Heart left ventricle (tissue), 16 donors: ENCODE measurements around the gene NRP1. TPM values are rescaled to one million over a fixed set of nuclear protein-coding genes. Genes with fewer than 3 reads are reported as not detected.

Experiments used
- ATAC-seq, 4 donors: fragments of 200-7000 bp; cut with Tn5 transposase; one replicate each; pipeline ENCODE4 v1.9.1; 2020 to 2022; ENCODE audit warnings: moderate library complexity in 4 of 4, mild to moderate bottlenecking in 3 of 4, moderate number of reproducible peaks in 1 of 4
- DNase-seq, 5 donors: peaks; one replicate each; pipeline ENCODE4 v3.0.0-alpha.2; 2020
- H3K27ac ChIP-seq, 12 donors: fragments of 200-600 bp; sonication (generic) in 4 of 12; one replicate each; pipeline versions ENCODE4 v1.5.0 to v1.8.0; 2016 to 2022; ENCODE audit warnings: mild to moderate bottlenecking in 2 of 12
- H3K27me3 ChIP-seq, 9 donors: fragments of 200-600 bp; sonication (generic) in 2 of 9; one replicate each; pipeline versions ENCODE4 v1.5.1 to v1.8.0; 2016 to 2022; ENCODE audit warnings: mild to moderate bottlenecking in 3 of 9
- H3K36me3 ChIP-seq, 9 donors: fragments of 200-600 bp; sonication (generic) in 2 of 9; one replicate each; pipeline versions ENCODE4 v1.5.0 to v1.8.0; 2018 to 2022; ENCODE audit warnings: mild to moderate bottlenecking in 2 of 9
- H3K4me1 ChIP-seq, 12 donors: fragments of 200-600 bp; sonication (generic) in 4 of 12; one replicate each; pipeline versions ENCODE4 v1.5.0 to v1.8.0; 2016 to 2022; ENCODE audit warnings: mild to moderate bottlenecking in 3 of 12
- H3K4me3 ChIP-seq, 12 donors: fragments of 200-600 bp; sonication (generic) in 4 of 12; one replicate each; pipeline versions ENCODE4 v1.5.0 to v1.8.0; 2017 to 2022; ENCODE audit warnings: mild to moderate bottlenecking in 9 of 12, moderate library complexity in 4 of 12
- H3K9me3 ChIP-seq, 12 donors: fragments of 200-600 bp; sonication (generic) in 4 of 12; one replicate each; pipeline versions ENCODE4 v1.5.0 to v1.8.0; 2016 to 2022; ENCODE audit warnings: mild to moderate bottlenecking in 1 of 12
- CTCF ChIP-seq, 12 donors: fragments of 200-600 bp; sonication (generic) in 4 of 12; IDR thresholded peaks; one replicate each; pipeline versions ENCODE4 v1.5.0 to v1.8.0; 2018 to 2022; ENCODE audit warnings: antibody characterized with exemption in 12 of 12, mild to moderate bottlenecking in 5 of 12
- POLR2A ChIP-seq, 2 donors: fragments of 450-650 bp; IDR thresholded peaks; one replicate each; pipeline ENCODE4 v1.6.1; 2017; ENCODE audit warnings: antibody characterized with exemption in 2 of 2, mild to moderate bottlenecking in 2 of 2, moderate library complexity in 2 of 2
- WGBS, 4 donors: extraction: QIAGEN DNeasy Blood & Tissue Kit in 2 of 4; methylation state at CpG; one replicate each; pipeline versions ENCODE4 v1.1.5 to v1.1.7; 2013 to 2018; 5-methylcytosine and 5-hydroxymethylcytosine counted together
- intact Hi-C, 10 donors: fragments of 100-400 bp; cut with DNase I; formaldehyde crosslinking; loops; one replicate each; pipeline versions ENCODE4 v1.11.1 to v1.14.2; 2022
- polyA plus RNA-seq, 2 donors: library from polyadenylated mRNA; stranded (reverse); fragments of 200-250 nt; gene quantifications; one replicate each; pipeline ENCODE4 v1.2.3, GENCODE V29; 2013
- total RNA-seq, 9 donors: library from RNA; depleted of rRNA in 2 of 9; stranded (reverse); fragments of >200 nt in 2 of 9; fragmentation: NEBNext Ultra II Directional in 3 of 9; extraction: Animal tissue kit (Norgen Biotek cat#: 25700) in 3 of 9; gene quantifications; one replicate each; pipeline versions ENCODE4 v1.1.0 to v1.2.4, GENCODE V29; 2016 to 2023
- donor health status: ischemic (EF 13 %, LVEDD 7.1; RV severe dilation, severe dysfunction).
- donor health status: healthy with polysubstance abuse.
- donor health status: DM: no; HTN: yes; CAD: no.
- donor health status: DM: no; HTN: no; CAD: no.
- donor health status: ischemic (EF 25% LVEDD 6.9; RV normal size, moderate dysfunction).
- donor health status: ischemic (EF 25% LVEDD 5.7; RV mildly dilated, moderate dysfunction).
- donor health status: healthy.
- donor health status: DM: yes; HTN: yes; CAD: no.
- donor health status: ischemic (EF 35%, LVEDD 5.7; RV mildly dilated, moderate dysfunction).
- donor health status: nonischemic (EF 11% LVEDD 7.7; RV severe dilation, severe dysfunction).
- donor health status: DM: yes; HTN: yes; CAD: no.
- donor health status: PGD.
- donor health status: ischemic (EF 29% LVEDD 5.4; RV normal size, mild dysfunction).
- donor health status: nonischemic (EF 23%, LVEDD 6.1; RV moderate dilation, normal function).

Gene NRP1
- total and polyA plus RNA-seq, 11 donors: 47.1 to 279 (median 152) TPM

- no peak for DNase-seq
- H3K4me3 ChIP-seq: no peak overlapping the region
- no peaks in the 10 kb centered on the region for H3K36me3 ChIP-seq
- intact Hi-C loops: no loop called here
- peak overlapping the region in 1 of 12 donors; percentile 32 for H3K27ac ChIP-seq
- H3K27me3 ChIP-seq: no peaks in the 10 kb centered on the region
- WGBS, 4 donors: 53 to 75% (median 64%) methylated on average over 1 of the region's 1 CpG
- peaks cover 0 to 31% (median 0%) of the 10 kb centered on the region in 12 donors for H3K4me1 ChIP-seq
- no peak for ATAC-seq
- H3K9me3 ChIP-seq: no peaks in the 10 kb centered on the region
- TF ChIP-seq POLR2A (IDR thresholded peaks at IDR 0.05) (no peak), CTCF (IDR thresholded peaks at IDR 0.05) (no peak)
These were observed 197.7 kb downstream of the NRP1 start for GRCh38 chr10:33136781-33137180.

- TF ChIP-seq POLR2A (IDR thresholded peaks at IDR 0.05): no peak
- TF ChIP-seq CTCF (IDR thresholded peaks at IDR 0.05): no peak
These were observed 198.2 kb downstream of the NRP1 start for GRCh38 chr10:33136271-33136670.

GRCh38 chr10:33134011-33134751 lies 200.3 kb downstream of the NRP1 start:
- H3K36me3 ChIP-seq: no peaks in the 10 kb centered on the region
- H3K4me3 ChIP-seq: no peak overlapping the region
- DNase-seq (peak in 1 of 5 donors; percentile 71), ATAC-seq (peak in 3 of 4 donors; percentile 34 to 89 (median 88))
- intact Hi-C loops: no loop called here
- H3K4me1 ChIP-seq: peaks cover 0 to 34% (median 5%) of the 10 kb centered on the region in 12 donors
- whole genome bisulfite sequencing, 4 donors: 75 to 87% (median 81%) methylated on average over 10 to 11 of the region's 11 CpGs
- H3K27me3 ChIP-seq: no peaks in the 10 kb centered on the region
- no peak for TF ChIP-seq CTCF (IDR thresholded peaks at IDR 0.05)
- no peak for TF ChIP-seq POLR2A (IDR thresholded peaks at IDR 0.05)
- no peaks in the 10 kb centered on the region for H3K9me3 ChIP-seq
- H3K27ac ChIP-seq: peak overlapping the region in 2 of 12 donors; percentile 42 to 73

More at GRCh38 chr10:33136271-33136670, 198.2 kb downstream of the NRP1 start:
- no peaks in the 10 kb centered on the region for H3K27me3 ChIP-seq
- no peaks in the 10 kb centered on the region for H3K9me3 ChIP-seq
- ATAC-seq (no peak), DNase-seq (no peak)
- H3K4me3 ChIP-seq: no peak overlapping the region
- H3K36me3 ChIP-seq: no peaks in the 10 kb centered on the region
- H3K4me1 ChIP-seq: peaks cover 0 to 31% (median 0%) of the 10 kb centered on the region in 12 donors
- 58 to 92% (median 68%) methylated on average over 3 of the region's 3 CpGs for WGBS, 4 donors
- intact Hi-C loops: no loop called here
- peak overlapping the region in 1 of 12 donors; percentile 6 for H3K27ac ChIP-seq

GRCh38 chr10:33133557-33133956 lies 200.9 kb downstream of the NRP1 start:
- H3K4me3 ChIP-seq: no peak overlapping the region
- no peak for ATAC-seq
- H3K4me1 ChIP-seq: peaks cover 0 to 40% (median 5%) of the 10 kb centered on the region in 12 donors
- no peak for TF ChIP-seq CTCF (IDR thresholded peaks at IDR 0.05)
- TF ChIP-seq POLR2A (IDR thresholded peaks at IDR 0.05): no peak
- peak overlapping the region in 2 of 12 donors; percentile 9 to 73 for H3K27ac ChIP-seq
- DNase-seq: no peak
- H3K27me3 ChIP-seq: no peaks in the 10 kb centered on the region
- H3K9me3 ChIP-seq: no peaks in the 10 kb centered on the region
- intact Hi-C loops: no loop called here
- H3K36me3 ChIP-seq: no peaks in the 10 kb centered on the region
